Gastrocnemius medialis (tissue), 4 donors: Measurements from ENCODE around the gene GRIK4.

Experiments
- POLR2A ChIP-seq, 2 donors: fragments of 450-650 bp; IDR thresholded peaks; one replicate each; pipeline ENCODE4 v1.6.1; 2017; ENCODE audit warnings: antibody characterized with exemption in 2 of 2, mild to moderate bottlenecking in 2 of 2, moderate library complexity in 2 of 2
- TF ChIP-seq, protein P1 (sequence below), 5 experiments: fragments of 450-650 bp in 3 of 5; fragments of 200-600 bp in 2 of 5; sonication (generic) in 2 of 5; IDR thresholded peaks in 4 of 5; conservative IDR thresholded peaks in 1 of 5; 1 replicate in 4 of 5; 2 replicates in 1 of 5; pipeline ENCODE4 v1.5.1; 2016 to 2019; ENCODE audit warnings: antibody characterized with exemption in 5 of 5, mild to moderate bottlenecking in 3 of 5, moderate library complexity in 3 of 5

DNA sequence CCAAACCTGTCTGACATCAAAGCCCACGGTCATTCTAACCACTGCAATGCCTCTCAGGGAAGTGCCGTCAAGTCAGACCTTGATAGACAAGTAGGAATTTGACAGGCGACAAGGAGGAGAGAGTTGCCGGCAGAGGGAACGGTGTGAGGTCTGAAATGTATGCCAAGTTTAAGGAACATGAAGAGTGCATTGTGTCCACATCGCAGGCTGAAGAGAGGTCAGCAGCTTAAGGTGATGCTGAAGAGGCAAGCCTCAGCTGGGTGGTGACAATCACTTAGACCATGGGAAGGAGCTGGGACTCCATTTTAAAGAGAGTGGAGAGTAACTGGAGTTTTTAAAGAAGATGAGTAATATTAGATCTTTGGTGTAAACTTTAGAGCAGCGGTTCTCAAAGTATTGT lies 407.5 kb downstream of the GRIK4 start:
- TF ChIP-seq POLR2A (IDR thresholded peaks at IDR 0.05): no peak
- TF ChIP-seq, protein P1, sequence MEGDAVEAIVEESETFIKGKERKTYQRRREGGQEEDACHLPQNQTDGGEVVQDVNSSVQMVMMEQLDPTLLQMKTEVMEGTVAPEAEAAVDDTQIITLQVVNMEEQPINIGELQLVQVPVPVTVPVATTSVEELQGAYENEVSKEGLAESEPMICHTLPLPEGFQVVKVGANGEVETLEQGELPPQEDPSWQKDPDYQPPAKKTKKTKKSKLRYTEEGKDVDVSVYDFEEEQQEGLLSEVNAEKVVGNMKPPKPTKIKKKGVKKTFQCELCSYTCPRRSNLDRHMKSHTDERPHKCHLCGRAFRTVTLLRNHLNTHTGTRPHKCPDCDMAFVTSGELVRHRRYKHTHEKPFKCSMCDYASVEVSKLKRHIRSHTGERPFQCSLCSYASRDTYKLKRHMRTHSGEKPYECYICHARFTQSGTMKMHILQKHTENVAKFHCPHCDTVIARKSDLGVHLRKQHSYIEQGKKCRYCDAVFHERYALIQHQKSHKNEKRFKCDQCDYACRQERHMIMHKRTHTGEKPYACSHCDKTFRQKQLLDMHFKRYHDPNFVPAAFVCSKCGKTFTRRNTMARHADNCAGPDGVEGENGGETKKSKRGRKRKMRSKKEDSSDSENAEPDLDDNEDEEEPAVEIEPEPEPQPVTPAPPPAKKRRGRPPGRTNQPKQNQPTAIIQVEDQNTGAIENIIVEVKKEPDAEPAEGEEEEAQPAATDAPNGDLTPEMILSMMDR (IDR thresholded peaks at IDR 0.05 in 4 of 5, conservative IDR thresholded peaks at IDR 0.05 in 1 of 5): no peak
